Measurements from ENCODE around the gene NRP2. TPM values are rescaled to one million over a fixed set of nuclear protein-coding genes. Genes with fewer than 3 reads are reported as not detected.
A peak's percentile ranks its signal among the peaks of the same experiment; 100 is the strongest.

NRP2 gene
- polyA plus RNA-seq, 2 donors = 6.9 to 11.1 TPM

DNA sequence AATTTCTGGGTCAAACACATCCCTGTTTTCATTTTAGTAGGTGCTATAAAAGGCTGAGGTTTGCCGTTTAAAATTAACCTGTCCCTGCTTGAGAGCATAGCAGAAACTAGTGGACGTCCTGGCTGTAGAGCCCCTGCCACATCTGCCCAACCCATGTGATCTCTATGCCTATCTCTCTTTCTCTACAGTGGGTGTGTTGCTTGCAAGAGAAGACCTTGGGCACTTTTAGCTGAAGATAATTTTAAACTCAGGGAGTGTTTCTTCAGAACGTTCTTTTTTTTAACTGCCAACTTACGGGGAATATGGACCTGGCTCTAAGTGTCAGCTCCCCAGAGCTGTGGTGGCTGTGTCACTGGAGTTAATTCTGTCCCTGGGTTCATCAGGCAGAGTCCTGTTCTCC, 100.6 kb downstream of the NRP2 start:
- no peaks in the 10 kb centered on the region for H3K27me3 ChIP-seq (ENCODE audit: control insufficient read depth in 1 of 2, insufficient read depth in 2 of 2, low read length in 2 of 2)
- no peaks in the 10 kb centered on the region for H3K4me1 ChIP-seq (ENCODE audit: control insufficient read depth in 2 of 2, insufficient read depth in 2 of 2, low read length in 1 of 2)
- no peak overlapping the region for H3K27ac ChIP-seq (ENCODE audit: low read depth in 2 of 2, low read length in 1 of 2)
- no peaks in the 10 kb centered on the region for H3K9me3 ChIP-seq (ENCODE audit: control insufficient read depth in 2 of 2, insufficient read depth in 1 of 2, low read depth in 1 of 2, low read length in 1 of 2)
- no peak overlapping the region for H3K4me3 ChIP-seq (ENCODE audit: low read depth in 1 of 2, low read length in 2 of 2)
- H3K36me3 ChIP-seq (ENCODE audit: control insufficient read depth in 2 of 2, insufficient read depth in 2 of 2, low read length in 1 of 2) = no peaks in the 10 kb centered on the region
- 79 to 85% methylated on average over 4 of the region's 4 CpGs for WGBS, 2 donors

DNA sequence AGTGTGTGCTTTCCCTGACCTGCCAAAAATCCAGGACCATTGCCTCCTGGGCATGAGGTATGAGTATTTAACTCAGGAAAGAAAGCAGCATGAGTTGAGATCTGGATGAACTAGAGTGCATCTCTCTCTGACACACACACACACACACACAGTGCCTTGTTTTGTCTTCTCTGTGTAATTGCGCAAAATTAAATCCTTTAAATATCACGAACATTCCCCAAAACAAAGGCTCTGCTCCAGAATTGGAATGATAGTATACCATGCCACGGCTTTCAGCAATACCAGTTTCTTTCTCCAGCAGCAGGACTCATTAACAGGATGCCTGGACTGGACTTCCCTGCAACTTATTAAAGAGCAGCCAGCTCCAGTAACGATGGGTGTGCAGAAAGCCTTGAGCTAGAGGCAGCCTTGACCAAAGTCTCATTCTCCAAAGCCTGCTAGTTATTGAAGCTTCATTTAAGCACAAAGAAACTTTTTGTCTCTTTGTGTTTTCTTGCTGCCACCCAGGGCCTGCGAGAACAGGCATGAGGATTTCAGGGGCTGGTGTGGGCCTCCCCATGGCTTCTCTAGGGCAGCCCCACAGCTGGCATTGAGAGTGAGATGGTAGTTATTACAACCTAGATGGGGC, 101.7 kb downstream of the NRP2 start:
- H3K27me3 ChIP-seq (ENCODE audit: control insufficient read depth in 1 of 2, insufficient read depth in 2 of 2, low read length in 2 of 2) = no peaks in the 10 kb centered on the region
- H3K27ac ChIP-seq (ENCODE audit: low read depth in 2 of 2, low read length in 1 of 2) = no peak overlapping the region
- WGBS, 2 donors = 77 to 81% methylated on average over 5 of the region's 5 CpGs
- H3K4me3 ChIP-seq (ENCODE audit: low read depth in 1 of 2, low read length in 2 of 2) = no peak overlapping the region
- H3K9me3 ChIP-seq (ENCODE audit: control insufficient read depth in 2 of 2, insufficient read depth in 1 of 2, low read depth in 1 of 2, low read length in 1 of 2) = no peaks in the 10 kb centered on the region
- H3K4me1 ChIP-seq (ENCODE audit: control insufficient read depth in 2 of 2, insufficient read depth in 2 of 2, low read length in 1 of 2) = no peaks in the 10 kb centered on the region
- H3K36me3 ChIP-seq (ENCODE audit: control insufficient read depth in 2 of 2, insufficient read depth in 2 of 2, low read length in 1 of 2) = no peaks in the 10 kb centered on the region

DNA sequence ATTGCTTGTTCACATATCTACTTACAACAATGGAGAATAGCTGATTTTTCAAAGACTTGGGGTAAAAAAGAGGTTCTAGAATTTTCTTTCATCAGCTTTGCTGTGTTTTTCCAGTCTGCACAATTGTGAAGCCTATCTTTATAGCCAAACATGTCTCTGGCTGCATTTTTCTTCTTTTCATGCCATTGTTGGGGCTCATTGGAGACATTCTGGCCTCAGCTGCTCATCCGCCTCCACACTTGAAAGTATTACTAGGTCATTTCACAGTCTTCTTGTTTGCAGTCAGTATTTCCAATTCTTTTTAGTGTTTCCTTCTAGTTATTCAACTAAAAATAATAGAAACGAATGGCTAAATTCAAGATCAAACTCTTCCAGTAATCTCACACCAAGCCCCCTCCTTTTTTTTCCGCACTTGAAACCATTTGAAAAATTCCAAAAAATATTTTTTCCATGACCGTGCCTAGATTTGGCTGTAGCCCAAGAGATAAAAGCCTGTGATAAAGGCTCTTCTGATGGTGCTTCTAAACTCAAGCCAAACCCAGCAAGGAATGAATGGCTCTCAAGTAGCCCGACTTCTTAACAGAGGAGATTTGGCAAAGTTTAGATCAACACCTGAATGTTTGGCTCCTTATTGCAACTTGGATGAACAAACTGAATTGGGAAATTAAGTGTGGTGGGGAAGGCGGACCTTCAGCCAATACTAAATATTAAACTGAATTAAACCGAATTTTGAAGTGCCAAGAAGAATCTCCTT, 103.4 kb downstream of the NRP2 start:
- H3K36me3 ChIP-seq (ENCODE audit: control insufficient read depth in 2 of 2, insufficient read depth in 2 of 2, low read length in 1 of 2) = no peaks in the 10 kb centered on the region
- 69 to 71% methylated on average over 7 of the region's 7 CpGs for WGBS, 2 donors
- H3K27me3 ChIP-seq (ENCODE audit: control insufficient read depth in 1 of 2, insufficient read depth in 2 of 2, low read length in 2 of 2) = no peaks in the 10 kb centered on the region
- H3K4me1 ChIP-seq (ENCODE audit: control insufficient read depth in 2 of 2, insufficient read depth in 2 of 2, low read length in 1 of 2) = no peaks in the 10 kb centered on the region
- no peaks in the 10 kb centered on the region for H3K9me3 ChIP-seq (ENCODE audit: control insufficient read depth in 2 of 2, insufficient read depth in 1 of 2, low read depth in 1 of 2, low read length in 1 of 2)
- no peak overlapping the region for H3K27ac ChIP-seq (ENCODE audit: low read depth in 2 of 2, low read length in 1 of 2)
- no peak overlapping the region for H3K4me3 ChIP-seq (ENCODE audit: low read depth in 1 of 2, low read length in 2 of 2)

DNA sequence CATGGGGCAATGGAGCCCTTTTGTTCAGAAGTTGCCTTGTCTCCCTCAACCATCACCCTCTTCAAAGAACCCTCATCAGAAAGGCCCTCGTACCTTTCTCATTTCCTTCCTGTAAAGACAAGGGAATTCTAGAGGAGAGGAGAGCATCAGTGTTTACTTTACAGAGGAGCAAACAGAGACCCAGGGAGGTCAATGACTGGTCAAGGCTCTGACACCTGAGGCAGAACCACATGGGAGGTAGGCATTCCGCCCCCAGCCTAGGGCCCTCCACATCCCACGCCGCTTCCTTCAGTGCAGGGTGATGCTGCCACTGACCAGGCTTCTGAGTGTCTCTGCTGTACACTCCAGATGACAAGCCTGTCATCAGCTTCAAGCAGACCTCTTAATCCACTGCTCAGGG, 104.7 kb downstream of the NRP2 start:
- peak overlapping the region in 1 of 2 donors; percentile 29 for H3K27ac ChIP-seq (ENCODE audit: low read depth in 2 of 2, low read length in 1 of 2)
- 89 to 91% methylated on average over 4 of the region's 4 CpGs for WGBS, 2 donors
- H3K4me3 ChIP-seq (ENCODE audit: low read depth in 1 of 2, low read length in 2 of 2) = no peak overlapping the region
- H3K27me3 ChIP-seq (ENCODE audit: control insufficient read depth in 1 of 2, insufficient read depth in 2 of 2, low read length in 2 of 2) = no peaks in the 10 kb centered on the region
- H3K36me3 ChIP-seq (ENCODE audit: control insufficient read depth in 2 of 2, insufficient read depth in 2 of 2, low read length in 1 of 2) = no peaks in the 10 kb centered on the region
- no peaks in the 10 kb centered on the region for H3K4me1 ChIP-seq (ENCODE audit: control insufficient read depth in 2 of 2, insufficient read depth in 2 of 2, low read length in 1 of 2)
- no peaks in the 10 kb centered on the region for H3K9me3 ChIP-seq (ENCODE audit: control insufficient read depth in 2 of 2, insufficient read depth in 1 of 2, low read depth in 1 of 2, low read length in 1 of 2)

DNA sequence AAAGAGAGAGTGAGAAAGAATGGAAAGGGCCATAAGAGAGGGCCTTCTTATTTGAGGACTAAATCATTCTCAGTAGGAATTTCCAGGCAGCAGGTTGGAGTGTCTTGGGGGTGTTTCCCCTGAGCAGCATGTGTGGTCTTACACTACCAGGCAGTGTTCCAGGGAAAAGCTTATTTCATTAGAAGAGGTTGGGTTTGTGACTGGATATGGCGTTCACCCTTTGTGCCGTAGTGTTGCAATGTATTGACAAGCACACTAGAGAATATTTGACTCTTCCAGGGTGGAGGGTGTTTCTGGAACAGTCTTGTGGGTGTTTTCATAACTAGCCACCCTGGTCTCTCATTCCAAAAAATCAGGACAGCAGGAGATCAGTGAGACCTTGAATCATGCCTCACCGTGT, 105.5 kb downstream of the NRP2 start:
- Histone ChIP-seq H3K4me3 (ENCODE audit: low read depth in 1 of 2, low read length in 2 of 2) (no peak overlapping the region), H3K27ac (ENCODE audit: low read depth in 2 of 2, low read length in 1 of 2) (no peak overlapping the region), H3K4me1 (ENCODE audit: control insufficient read depth in 2 of 2, insufficient read depth in 2 of 2, low read length in 1 of 2) (no peaks in the 10 kb centered on the region), H3K9me3 (ENCODE audit: control insufficient read depth in 2 of 2, insufficient read depth in 1 of 2, low read depth in 1 of 2, low read length in 1 of 2) (no peaks in the 10 kb centered on the region), H3K27me3 (ENCODE audit: control insufficient read depth in 1 of 2, insufficient read depth in 2 of 2, low read length in 2 of 2) (no peaks in the 10 kb centered on the region), H3K36me3 (ENCODE audit: control insufficient read depth in 2 of 2, insufficient read depth in 2 of 2, low read length in 1 of 2) (no peaks in the 10 kb centered on the region)
- WGBS, 2 donors = 76 to 88% methylated on average over 3 of the region's 3 CpGs

DNA sequence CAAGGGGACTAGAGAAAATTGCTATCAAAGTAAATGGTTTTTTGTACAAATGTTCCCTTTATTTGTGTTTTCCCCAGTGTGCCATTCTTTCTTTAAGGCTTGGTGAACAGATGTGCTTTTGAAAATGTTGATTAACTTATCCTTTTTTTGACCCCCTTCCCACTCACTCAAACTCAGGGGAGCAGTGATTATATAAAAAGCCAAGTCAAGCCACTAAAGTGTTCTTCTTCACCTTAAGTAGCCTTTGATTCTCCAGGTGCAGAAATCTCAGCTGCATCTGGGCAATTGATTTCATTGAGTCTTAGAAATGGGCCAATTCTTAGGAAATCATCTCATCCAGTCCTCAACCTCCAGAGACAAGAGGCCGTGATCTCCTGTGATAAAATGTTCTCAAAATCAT, 107.6 kb downstream of the NRP2 start:
- Histone ChIP-seq H3K9me3 (ENCODE audit: control insufficient read depth in 2 of 2, insufficient read depth in 1 of 2, low read depth in 1 of 2, low read length in 1 of 2) (no peaks in the 10 kb centered on the region), H3K27ac (ENCODE audit: low read depth in 2 of 2, low read length in 1 of 2) (no peak overlapping the region), H3K4me1 (ENCODE audit: control insufficient read depth in 2 of 2, insufficient read depth in 2 of 2, low read length in 1 of 2) (no peaks in the 10 kb centered on the region), H3K4me3 (ENCODE audit: low read depth in 1 of 2, low read length in 2 of 2) (no peak overlapping the region), H3K27me3 (ENCODE audit: control insufficient read depth in 1 of 2, insufficient read depth in 2 of 2, low read length in 2 of 2) (no peaks in the 10 kb centered on the region), H3K36me3 (ENCODE audit: control insufficient read depth in 2 of 2, insufficient read depth in 2 of 2, low read length in 1 of 2) (no peaks in the 10 kb centered on the region)
- WGBS, 2 donors = 79 to 83% methylated on average over 1 of the region's 1 CpG

DNA sequence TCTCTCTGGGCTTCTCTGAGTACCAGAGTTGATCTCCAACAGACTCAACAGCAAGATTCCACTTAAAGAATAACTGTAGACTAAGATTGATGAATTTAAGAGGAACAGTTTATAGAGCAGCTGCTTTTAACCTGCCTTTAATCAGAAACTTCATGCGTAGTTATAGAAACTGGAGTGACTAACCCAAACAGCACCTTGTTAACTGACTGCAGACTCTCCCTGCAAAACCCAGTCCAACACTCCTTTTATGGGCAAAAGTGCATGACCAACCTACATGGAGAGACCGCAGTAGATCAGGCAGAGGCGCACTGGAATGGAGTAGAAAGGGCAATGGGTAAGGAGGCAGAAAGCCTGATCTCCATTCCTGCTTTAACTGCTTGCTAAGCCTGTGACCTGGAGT, 110.6 kb downstream of the NRP2 start:
- Histone ChIP-seq H3K27me3 (ENCODE audit: control insufficient read depth in 1 of 2, insufficient read depth in 2 of 2, low read length in 2 of 2) (no peaks in the 10 kb centered on the region), H3K27ac (ENCODE audit: low read depth in 2 of 2, low read length in 1 of 2) (no peak overlapping the region), H3K36me3 (ENCODE audit: control insufficient read depth in 2 of 2, insufficient read depth in 2 of 2, low read length in 1 of 2) (no peaks in the 10 kb centered on the region), H3K4me1 (ENCODE audit: control insufficient read depth in 2 of 2, insufficient read depth in 2 of 2, low read length in 1 of 2) (no peaks in the 10 kb centered on the region), H3K4me3 (ENCODE audit: low read depth in 1 of 2, low read length in 2 of 2) (no peak overlapping the region), H3K9me3 (ENCODE audit: control insufficient read depth in 2 of 2, insufficient read depth in 1 of 2, low read depth in 1 of 2, low read length in 1 of 2) (no peaks in the 10 kb centered on the region)
- 83 to 89% methylated on average over 3 of the region's 3 CpGs for WGBS, 2 donors

DNA sequence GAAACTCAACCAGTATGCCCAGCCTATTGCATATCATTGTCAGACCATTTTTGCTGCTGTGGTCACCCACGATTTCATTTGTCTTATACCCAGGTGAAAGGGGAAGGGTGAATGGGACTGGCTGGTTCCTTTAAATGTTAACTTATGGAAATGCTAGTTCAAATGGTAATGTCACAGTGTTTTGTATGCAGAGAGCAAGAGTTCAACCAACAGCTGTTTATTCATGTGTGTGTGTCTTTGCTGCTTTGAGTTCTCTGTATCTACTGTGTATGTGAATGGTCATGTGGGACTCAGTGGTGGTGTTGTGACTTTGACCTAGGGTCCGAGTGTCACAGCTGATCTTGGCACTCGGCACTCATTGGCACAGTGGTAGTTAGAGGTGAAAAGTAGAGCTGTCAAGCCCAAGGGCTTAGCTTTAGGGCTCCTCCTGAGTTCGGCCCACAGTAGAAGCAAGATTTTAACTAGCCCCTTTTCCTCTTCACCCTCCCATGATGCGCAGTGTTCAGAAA, 114.6 kb downstream of the NRP2 start:
- H3K9me3 ChIP-seq (ENCODE audit: control insufficient read depth in 2 of 2, insufficient read depth in 1 of 2, low read depth in 1 of 2, low read length in 1 of 2) = no peaks in the 10 kb centered on the region
- H3K27me3 ChIP-seq (ENCODE audit: control insufficient read depth in 1 of 2, insufficient read depth in 2 of 2, low read length in 2 of 2) = no peaks in the 10 kb centered on the region
- WGBS, 2 donors = 87 to 89% methylated on average over 5 of the region's 5 CpGs
- no peaks in the 10 kb centered on the region for H3K36me3 ChIP-seq (ENCODE audit: control insufficient read depth in 2 of 2, insufficient read depth in 2 of 2, low read length in 1 of 2)
- H3K4me1 ChIP-seq (ENCODE audit: control insufficient read depth in 2 of 2, insufficient read depth in 2 of 2, low read length in 1 of 2) = no peaks in the 10 kb centered on the region
- H3K4me3 ChIP-seq (ENCODE audit: low read depth in 1 of 2, low read length in 2 of 2) = no peak overlapping the region
- no peak overlapping the region for H3K27ac ChIP-seq (ENCODE audit: low read depth in 2 of 2, low read length in 1 of 2)

DNA sequence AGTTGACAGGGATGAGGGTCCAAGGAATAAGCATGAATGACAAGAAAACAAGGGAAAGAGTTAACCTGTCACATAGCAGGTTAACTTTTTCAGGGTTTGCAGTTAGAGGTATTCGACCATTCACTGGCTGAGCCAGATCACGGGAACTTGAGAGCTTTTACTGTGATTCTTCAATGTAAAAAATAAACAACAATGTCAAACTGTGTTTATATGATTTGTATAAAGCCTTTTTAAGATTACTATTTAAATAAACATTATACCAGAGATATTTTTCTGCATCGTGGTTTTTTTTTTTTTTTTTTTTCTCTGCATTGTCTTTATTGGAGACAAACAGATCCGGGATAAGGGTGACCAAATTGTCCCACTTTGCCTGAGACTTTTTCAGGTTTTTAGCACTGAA, 115.6 kb downstream of the NRP2 start:
- H3K9me3 ChIP-seq (ENCODE audit: control insufficient read depth in 2 of 2, insufficient read depth in 1 of 2, low read depth in 1 of 2, low read length in 1 of 2) = no peaks in the 10 kb centered on the region
- no peaks in the 10 kb centered on the region for H3K27me3 ChIP-seq (ENCODE audit: control insufficient read depth in 1 of 2, insufficient read depth in 2 of 2, low read length in 2 of 2)
- H3K4me3 ChIP-seq (ENCODE audit: low read depth in 1 of 2, low read length in 2 of 2) = no peak overlapping the region
- no peaks in the 10 kb centered on the region for H3K36me3 ChIP-seq (ENCODE audit: control insufficient read depth in 2 of 2, insufficient read depth in 2 of 2, low read length in 1 of 2)
- 73 to 86% methylated on average over 4 of the region's 4 CpGs for WGBS, 2 donors
- peak overlapping the region in 1 of 2 donors; percentile 26 for H3K27ac ChIP-seq (ENCODE audit: low read depth in 2 of 2, low read length in 1 of 2)
- H3K4me1 ChIP-seq (ENCODE audit: control insufficient read depth in 2 of 2, insufficient read depth in 2 of 2, low read length in 1 of 2) = no peaks in the 10 kb centered on the region

DNA sequence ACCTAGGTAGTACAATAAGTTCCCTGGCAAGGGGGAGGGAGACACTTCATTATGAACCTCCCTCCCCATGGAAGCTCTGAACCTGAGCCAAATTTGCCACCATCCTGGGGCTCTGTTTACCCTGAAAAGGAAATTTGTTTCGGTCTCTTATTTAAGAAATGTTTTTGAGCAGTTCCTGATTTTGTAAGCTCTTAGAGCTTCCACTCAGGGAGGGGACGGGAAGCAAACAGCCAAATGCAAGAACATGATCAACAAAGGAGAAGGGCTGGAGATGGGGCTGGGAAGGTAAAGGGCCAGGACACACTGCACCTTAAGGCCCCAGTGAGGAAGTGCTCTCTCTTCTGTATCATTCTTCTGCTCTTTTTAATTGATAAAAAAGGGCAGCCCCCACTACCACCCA, 117.9 kb downstream of the NRP2 start:
- no peaks in the 10 kb centered on the region for H3K4me1 ChIP-seq (ENCODE audit: control insufficient read depth in 2 of 2, insufficient read depth in 2 of 2, low read length in 1 of 2)
- WGBS, 2 donors = 56 to 62% methylated on average over 2 of the region's 2 CpGs
- H3K27ac ChIP-seq (ENCODE audit: low read depth in 2 of 2, low read length in 1 of 2) = peak overlapping the region; percentile 51 to 56
- H3K27me3 ChIP-seq (ENCODE audit: control insufficient read depth in 1 of 2, insufficient read depth in 2 of 2, low read length in 2 of 2) = no peaks in the 10 kb centered on the region
- no peak overlapping the region for H3K4me3 ChIP-seq (ENCODE audit: low read depth in 1 of 2, low read length in 2 of 2)
- no peaks in the 10 kb centered on the region for H3K36me3 ChIP-seq (ENCODE audit: control insufficient read depth in 2 of 2, insufficient read depth in 2 of 2, low read length in 1 of 2)
- no peaks in the 10 kb centered on the region for H3K9me3 ChIP-seq (ENCODE audit: control insufficient read depth in 2 of 2, insufficient read depth in 1 of 2, low read depth in 1 of 2, low read length in 1 of 2)

Data from esophagus (tissue), 2 donors.